SW 1271 (cell line): ENCODE measurements around the gene NTM.

Experiments used
- DNase-seq, 2 experiments: peaks; one replicate each; lab custom pipeline; 2025; lab: John Stamatoyannopoulos, UW

Gene NTM

DNA sequence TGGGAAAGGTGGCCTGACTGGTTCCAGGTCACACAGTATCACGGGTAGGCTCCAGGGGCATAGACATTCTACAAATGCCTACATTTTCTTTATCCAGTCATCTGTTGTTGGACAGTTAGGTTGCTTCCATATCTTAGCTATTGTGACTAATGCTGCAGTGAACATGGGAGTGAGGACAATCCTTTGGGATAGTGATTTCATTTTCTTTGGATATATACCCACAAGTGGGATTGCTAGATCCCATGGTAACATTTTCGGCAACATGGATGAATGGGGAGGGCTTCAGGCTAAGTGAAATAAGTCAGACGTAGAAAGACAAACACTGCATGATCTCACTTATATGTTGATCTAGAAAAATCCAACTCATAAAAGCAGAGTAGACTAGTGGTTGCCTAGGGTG is 744.3 kb downstream of the NTM start:
- no peak for DNase-seq

DNA sequence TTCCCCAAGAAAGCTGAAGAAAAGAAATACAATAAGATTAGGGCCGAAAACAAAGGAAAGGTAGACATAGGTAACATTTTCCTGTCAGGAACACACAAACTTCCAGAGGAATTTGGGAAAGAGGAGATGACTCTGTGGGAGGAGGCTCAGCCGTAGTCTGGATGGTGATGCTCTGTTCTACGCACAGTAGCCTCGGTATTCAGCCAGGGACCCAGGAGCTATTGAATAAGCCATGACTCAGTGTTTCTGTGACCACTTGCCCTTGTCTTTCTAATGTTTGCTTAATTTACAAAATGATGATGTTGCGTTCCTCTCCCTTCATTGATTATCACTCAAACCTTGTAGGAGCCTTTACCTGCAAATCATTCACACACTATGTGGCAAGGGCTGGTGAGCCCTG is 745.0 kb downstream of the NTM start:
- DNase-seq: no peak

DNA sequence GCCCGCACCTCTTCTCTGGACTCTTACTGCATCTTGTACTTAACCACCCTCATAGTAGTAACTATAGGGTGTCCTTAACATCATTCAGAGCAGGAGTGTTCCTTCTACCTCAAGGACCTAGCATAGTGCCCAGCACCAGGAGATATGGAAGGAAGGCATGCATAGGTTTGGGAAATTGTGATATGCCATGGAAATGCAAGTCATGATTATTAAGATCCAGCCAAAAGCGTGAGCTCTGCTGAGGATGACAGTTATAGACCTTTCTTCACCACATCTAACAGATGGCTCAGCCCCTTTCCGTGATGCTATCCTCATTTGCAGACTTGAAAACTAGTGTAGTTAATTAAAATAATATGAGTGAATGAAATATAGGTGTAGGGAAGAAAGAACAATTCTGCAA is 746.1 kb downstream of the NTM start:
- DNase-seq: no peak

DNA sequence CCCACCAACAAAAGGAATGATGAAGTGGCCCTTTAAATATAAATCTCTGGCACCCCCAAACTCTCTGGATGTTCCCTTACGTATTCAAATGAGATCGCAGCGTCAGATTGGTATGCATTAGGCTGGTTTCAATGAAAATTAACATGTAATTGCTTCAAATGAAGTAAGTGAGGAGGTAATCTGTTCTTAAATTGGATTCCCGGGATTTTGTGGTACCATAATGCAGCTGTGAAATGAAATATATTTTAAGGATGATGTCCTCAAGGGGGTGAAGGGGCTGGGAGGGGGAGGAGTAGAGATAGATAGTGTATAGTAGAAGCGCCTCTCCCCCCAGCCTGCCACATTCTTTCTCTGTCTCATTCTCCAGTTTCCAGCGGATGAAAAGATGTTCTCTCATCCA is 748.2 kb downstream of the NTM start:
- no peak for DNase-seq

DNA sequence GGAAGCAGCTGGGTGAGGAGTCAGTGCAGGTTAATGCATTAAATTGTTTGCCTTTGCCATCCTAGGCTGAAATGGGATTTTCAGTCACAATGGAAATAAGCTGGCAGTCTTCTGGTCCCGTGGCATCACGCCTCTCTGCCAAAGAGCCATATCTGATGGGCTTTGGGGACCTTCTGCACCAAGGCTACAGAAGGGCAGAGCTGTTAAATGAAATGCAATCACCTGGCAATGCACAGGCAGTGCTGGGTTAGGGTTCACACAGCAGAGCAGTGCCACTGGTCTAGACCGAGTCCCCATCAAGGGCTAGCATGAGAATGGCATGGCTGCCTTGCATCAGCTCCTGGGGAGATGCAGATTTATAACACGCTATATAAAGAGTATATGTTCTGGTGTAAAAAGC is 749.2 kb downstream of the NTM start:
- DNase-seq: no peak

DNA sequence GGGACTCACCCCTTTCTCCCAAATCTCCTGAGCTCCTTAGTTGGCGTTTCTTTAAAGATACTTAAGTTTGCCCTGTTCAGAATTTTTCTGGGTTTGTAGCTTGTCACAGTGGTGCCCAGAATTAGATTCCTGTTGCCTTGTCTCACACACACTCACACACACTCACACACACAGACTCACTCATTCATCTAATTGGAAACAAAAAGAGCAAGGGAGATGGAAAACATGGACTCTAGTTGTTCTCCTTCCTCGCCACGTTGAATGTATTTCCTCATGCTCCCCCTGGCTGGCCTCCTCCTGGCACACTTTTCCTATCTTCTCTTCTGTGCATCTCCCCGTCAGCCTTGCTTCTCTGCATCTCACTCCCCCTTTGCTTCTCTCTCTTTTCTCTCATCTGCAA is 752.3 kb downstream of the NTM start:
- no peak for DNase-seq

DNA sequence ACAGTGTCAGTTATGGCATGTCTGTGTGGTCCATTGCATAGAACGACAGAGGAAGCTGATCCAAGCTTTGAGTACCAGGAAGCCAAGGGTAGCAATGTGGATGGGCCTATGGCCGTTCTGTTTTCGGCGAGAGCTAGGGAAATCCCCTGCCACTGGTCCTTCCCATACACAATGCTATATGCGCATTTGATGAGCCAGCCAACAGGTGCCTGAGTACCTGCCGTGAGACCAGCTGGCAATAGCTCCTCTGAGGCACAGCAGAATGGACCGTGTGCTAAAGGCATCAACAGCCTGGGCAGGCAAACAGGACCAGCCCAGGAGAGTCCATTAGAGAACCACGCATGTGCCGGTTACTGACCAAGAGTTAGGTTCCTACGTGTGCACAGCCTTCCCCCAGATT is 753.0 kb downstream of the NTM start:
- DNase-seq: no peak

DNA sequence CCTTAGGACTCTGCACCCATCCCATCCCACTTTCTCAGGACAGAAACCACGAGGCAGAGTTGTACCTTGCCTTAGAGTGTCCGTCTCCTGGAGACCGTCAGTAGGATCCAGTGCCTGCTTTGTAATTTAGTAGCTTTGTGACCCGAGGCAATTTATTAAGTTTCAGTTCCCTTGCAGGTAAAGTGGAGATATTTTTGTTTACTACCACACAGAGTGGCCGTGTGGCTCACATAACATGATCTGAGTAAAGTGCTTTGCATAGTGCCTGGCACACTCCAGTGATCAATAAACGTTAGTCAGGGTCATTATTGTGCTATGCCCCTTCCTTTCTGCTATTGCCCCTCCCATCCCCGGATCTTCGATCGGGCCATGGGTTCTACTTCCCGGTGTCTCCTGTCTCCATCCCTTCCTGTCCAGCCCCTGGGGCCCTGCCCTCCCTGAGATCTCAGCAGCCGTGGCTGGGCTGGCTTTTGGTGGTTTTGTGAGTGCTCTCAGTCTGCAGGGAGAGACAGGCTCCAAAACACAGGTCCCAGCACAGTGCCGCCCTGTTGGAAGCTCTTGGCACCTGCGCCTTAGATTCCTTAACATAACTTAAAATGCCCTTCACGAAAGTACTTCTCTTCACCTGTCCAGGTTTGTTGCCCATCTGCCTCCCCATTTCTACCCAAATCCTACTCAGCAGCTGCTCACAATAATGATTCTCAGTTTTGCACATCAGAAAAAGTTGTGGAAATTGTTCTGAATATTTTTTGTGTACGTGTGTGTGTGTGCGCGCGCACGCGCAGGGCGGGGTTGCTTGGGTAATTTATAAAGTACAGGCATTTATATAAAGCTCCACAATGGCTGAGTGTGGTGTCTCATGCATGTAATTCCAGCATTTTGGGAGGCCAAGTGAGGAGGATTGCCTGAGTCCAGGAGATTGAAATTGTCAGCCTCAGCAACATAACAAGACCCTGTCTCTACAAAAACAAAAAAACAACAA is 753.7 kb downstream of the NTM start:
- no peak for DNase-seq

DNA sequence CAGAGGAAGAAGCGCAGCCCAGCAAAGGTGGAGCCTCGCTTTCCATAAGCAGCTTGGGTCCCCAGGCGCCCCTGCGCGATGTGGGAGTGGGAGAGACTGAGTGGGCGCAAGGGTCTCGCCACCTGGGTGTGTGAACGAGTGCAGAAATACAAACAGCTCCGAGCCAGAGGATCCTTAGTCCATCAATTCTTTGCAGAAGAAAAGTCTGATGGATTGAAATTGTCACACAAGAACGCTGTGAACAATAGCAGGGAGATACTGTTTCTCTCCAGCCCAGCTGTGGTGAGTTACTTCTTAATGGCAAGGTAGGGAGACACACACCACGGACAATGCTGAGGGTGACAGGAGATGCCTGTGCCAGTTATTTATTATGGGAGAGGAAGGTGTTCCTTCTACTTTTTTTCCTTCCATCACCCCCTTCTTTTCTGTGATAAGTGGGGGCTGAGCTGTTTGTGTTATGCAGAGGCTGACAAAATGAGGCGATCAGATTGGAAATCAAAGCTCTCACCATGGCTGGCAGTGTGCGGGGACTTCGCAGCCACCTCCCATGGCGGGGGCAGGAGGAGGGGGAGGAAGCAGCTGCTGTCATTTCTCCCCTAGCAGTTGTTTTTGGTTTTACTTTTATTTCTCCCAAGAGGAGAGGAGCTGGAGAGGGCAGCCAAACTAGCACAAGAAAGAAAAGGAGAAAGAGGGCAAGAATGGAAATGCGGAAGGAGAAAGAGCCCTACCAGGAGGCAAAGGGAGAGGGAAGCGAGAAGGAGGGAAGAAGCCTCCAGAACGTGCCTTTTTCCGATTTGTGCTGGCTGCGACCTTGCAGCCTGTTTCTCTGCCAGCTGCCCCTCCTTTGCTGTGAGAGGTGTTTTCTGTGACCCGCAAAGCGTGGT is 755.8 kb downstream of the NTM start:
- DNase-seq: no peak

DNA sequence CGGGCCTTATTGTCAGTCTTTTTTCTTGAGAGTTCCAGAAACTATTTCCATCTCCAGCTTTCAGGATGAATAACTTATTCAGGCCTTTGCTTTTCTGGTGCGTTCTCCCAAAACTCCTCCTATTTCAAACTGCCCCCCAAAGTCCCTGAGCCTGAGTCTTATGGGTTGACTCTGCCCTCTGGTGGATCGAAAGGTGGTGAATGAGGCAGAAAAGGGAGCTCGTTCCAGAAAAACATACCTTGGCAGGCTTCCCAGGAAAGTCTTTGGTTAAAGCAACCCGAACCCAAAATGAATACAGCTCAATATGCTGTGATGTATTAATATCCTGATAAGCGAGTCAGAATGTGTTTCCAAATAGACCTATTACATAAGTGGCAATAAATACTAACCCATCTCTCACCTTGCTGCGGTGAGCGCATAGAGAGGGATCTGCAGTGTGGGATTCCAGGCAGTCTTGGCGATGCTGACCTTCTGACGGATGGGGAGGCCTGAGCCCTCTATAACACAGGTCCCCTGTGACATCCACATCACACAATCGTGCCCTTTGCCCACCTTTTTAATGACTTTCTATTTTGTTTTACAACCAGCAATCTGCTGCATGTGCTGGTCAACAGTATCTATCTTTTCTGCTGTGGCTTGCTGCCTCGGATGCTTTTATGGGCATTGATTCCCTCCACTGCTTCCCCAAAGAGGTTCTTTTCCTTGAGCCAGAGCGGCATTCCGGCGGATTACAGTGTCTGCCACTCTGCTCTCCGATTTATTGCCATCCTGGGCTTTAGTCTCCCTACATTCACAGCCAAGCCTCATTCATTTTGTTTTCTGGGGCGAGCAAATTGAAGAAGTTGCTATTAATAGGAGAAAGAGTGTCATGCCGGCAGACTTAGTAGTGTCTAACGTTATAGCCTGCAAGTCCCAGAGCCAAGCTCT is 756.8 kb downstream of the NTM start:
- no peak for DNase-seq

DNA sequence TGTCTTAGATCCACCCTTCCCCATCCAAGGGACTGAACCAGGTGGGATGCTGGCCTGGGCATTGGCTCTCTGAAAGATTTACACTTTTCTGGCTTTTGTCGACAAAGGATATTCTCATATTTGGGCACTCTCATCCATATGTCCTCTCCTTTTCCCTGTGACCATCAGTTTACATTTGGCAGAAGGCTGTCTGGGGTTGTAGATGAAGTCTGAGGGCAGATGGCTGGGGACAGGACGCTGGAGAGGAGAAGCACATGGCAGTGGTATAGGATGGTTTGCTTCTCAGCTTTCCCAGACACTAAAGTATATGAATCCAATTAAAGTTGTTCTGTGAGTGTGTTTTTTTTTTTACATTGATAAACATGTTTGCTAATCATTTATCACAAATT is 757.5 kb downstream of the NTM start:
- DNase-seq: no peak

DNA sequence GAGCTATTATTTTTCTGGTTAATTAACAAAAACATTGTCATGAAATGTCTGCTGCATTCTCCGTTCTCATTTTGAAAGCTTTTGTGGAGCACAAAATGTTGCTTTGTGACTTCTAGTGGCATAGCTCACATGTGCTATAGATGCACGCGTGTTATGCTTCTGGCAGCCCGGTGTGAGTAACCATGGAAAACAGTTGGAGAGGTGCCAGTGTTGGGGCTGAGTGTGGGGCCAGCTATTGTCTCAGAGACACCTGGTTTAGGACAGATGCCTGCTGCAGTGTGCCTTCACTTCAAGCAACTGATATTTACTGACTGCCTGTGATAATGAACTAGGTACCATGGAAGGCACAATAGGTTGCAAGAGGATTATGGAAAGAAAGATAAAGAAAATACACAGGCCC is 760.6 kb downstream of the NTM start:
- DNase-seq: no peak

DNA sequence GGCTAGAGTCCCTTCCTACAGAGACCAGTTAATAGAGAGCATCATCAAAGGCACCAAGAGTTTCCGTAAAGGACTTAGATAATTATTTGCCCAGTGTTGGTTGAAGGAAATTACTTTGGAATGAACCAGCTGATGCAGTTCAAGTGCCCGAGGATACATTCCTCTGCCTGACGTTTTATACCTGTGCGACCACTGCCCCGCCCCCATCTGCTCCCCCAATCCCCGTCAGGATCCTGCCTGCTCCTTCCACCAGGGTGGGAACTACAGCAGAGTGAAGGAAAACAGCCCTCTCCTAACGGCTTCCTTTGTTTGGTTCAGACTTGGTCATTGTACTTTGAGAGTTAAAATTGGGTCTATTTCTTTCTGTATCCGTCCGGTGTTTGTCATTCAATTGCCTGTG is 761.5 kb downstream of the NTM start:
- no peak for DNase-seq

DNA sequence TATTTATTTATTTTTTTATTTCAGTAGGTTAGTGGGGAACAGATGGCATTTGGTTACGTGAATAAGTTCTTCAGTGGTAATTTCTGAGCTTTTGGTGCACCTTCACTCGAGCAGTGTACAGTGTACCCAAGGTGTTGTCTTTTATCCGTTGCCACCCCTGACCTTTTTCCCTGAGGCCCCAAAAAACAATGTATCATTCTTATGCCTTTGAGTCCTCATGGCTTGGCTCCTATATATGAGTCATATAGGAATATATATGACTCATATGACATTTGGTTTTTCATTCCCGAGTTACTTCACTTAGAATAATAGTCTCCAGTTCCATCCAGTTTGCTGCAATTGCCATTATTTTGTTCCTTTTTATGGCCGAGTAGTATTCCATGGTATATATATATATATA is 763.9 kb downstream of the NTM start:
- DNase-seq: no peak

DNA sequence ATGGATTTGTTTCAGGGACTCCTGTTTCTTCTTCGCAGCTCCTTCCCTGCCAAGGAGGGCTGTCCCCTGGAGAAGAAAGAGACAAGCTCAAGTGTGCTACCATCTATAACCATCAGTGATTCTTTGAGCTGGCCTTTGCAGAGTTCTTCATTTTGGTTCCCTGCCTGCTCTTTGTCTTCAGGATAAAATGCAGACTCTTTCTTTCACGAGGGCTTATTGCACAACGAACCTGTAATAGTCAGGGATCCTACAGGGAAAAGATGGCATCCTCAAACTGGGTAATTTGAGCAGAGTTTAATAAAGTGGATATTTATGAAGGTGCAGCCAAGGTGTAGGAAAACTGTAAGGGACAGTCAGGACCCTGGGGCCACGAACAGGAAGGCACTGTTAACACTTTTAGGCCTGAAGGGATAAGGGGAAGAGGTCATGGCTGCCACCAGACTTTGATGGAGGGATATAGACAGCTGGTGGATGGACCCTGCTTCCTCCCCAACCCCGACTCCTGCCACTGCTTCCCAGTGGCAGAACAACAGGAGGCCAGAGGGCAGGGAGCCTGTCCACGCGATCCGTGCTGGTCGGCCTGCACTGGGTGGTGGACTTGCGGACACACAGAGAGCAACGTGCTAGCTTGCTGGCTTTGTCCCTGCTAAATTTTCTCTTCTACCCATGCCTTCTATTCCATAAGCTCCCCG is 767.0 kb downstream of the NTM start:
- no peak for DNase-seq

DNA sequence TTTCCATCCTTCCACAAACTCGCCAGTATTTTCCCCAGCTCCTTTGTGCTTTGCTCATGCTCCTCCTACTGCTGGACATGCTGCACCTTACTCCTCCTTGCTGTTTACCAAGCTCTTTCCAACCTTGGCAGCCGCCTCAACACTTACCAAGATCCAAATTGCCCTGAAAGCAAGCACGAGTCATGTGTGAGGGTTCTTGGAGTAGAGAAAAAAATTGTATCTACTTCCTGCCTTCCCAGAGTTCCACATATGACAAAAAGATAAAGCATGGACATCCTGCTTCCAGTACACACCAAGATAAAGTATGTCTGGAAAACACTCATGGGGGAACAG is 767.5 kb downstream of the NTM start:
- DNase-seq: no peak

DNA sequence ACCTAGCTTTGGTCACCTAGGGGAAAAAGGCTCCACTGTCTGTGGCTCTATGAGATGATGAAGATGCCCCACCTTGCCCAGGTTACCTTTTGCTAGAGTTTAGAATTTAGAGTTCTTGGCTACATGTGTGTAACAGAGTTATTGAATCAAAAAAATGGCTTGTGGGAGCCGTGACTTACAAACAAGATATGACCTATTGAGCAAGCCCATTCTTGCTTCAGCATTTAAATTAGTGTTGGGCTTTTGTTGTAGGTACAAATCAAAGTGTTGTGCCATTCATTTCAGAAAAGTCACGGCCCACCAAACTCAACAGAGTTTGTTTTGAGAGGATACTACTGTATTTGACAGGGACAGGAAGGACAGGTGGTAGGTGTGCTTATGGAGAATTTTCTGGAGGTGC is 768.8 kb downstream of the NTM start:
- no peak for DNase-seq

DNA sequence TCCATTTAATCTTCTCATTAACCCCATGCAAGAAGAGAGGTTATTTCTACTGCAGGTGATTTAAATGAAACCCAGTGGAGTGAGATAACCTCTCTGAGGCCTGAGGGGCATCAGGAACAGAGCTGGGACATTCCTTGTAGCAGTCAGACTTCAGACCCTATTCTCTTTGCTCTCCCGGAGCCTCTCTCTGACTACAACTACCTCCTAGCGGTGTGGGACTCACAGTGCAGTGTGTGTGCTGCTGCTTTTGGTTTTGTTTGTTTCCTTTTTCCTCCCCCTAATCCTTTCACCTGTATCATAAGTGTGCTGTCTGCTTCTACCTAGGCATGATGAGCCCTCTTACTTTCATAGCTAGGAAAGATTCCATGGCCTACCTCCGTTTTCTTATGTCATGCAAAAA is 769.6 kb downstream of the NTM start:
- DNase-seq: no peak

DNA sequence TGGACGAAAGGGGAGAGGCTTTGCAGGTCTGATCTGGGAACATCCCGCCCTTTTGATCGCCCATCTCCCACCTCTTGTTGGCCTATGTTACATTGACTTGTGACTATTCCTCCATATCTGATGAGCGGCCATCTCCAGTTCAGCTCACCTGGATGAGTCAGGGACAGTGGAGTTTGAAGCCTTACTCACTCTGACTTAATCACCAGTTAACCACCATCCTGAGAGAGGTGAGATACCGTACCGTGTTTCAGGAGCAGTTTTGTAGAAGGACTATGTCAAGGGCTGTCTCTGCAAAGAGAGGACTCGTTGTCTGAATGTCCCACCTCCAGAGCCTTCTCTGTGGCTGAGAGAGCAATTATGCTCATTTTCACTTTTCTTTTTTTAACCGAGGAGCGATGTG is 771.7 kb downstream of the NTM start:
- DNase-seq: no peak

DNA sequence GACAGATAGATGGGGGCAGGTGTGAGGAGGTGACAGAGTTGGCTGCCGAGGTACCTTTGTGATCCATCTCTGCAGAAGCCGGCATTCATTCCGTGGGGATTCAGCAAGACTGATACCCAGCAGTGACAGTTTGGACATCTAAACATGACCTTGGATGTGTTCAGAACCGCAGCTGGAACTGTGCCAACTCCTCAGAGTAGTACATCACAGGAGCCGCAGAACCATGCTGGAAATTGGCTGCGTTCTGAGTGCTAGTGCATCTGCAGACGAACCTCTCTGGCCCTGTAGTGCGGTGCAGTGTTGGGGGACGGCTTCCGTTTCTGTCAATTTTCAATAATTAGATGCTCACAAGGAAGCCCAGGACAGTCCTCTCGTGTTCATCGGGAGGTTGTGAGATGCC is 772.1 kb downstream of the NTM start:
- DNase-seq: no peak

DNA sequence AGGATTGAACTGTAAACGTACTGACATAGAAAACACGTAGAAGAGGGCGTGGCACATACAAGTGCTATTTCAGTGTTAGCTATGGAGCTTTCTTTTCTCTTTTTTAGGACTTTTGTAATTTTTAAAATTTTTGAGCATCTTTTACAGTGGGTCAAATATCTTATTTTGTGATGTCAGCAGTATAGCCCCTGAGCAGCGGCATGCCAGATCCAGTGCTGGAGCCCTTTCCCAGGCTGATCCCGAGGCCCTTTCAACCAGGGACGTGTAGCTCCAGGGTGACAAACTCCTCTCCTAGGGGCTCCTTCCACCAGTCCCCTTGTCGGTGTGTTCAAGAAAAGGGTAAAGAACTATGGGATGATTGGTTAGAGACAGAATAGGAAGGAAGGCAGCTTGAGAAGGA is 777.0 kb downstream of the NTM start:
- no peak for DNase-seq

DNA sequence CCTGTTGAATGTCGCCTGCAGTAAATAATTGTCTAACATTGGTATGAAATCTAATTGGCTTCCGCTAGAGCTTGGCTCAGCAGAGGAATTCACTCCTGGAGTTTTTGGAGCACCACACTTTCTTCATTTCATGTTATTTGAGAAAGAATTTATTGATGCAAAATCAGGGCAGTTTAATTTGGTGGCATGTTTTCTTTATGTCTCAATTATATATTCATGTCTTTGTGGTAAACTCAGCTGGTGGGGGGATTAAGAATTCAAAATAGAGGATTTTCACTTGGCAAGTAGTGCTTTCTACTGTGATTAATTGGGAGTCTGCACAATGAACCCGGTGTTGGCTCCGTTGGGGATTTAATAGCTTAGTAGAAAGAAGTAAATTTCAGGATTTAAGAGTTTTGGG is 784.4 kb downstream of the NTM start:
- DNase-seq: no peak
